OCI-LY7 (cell line): Measurements from ENCODE around the gene NXN.

ENCODE experiments used
- CTCF ChIP-seq: fragments of 200-600 bp; sonication (generic); conservative IDR thresholded peaks from 2 replicates; pipeline ENCODE4 v1.5.1; 2014; ENCODE audit warnings: mild to moderate bottlenecking, antibody characterized with exemption, low read length, moderate library complexity, mixed read lengths
- EZH2phosphoT487 ChIP-seq: fragments of 200-600 bp; sonication (generic); IDR thresholded peaks from 2 replicates; pipeline ENCODE4 v1.6.1; 2018; ENCODE audit warnings: low read depth, borderline replicate concordance, mild to moderate bottlenecking, mixed run types, antibody characterized with exemption, low read length, moderate library complexity, mixed read lengths

GRCh38 chr17:1002771-1003555, 23.4 kb upstream of the NXN start:
- TF ChIP-seq CTCF (no peak), EZH2phosphoT487 (no peak)
